ENCODE results near the gene RAD51AP2.
"Not testable (repeated sequence)": the region's sequence is repeated elsewhere in the genome, so short reads cannot be mapped to it uniquely, and the experiment has no call there.

The RAD51AP2 gene

DNA sequence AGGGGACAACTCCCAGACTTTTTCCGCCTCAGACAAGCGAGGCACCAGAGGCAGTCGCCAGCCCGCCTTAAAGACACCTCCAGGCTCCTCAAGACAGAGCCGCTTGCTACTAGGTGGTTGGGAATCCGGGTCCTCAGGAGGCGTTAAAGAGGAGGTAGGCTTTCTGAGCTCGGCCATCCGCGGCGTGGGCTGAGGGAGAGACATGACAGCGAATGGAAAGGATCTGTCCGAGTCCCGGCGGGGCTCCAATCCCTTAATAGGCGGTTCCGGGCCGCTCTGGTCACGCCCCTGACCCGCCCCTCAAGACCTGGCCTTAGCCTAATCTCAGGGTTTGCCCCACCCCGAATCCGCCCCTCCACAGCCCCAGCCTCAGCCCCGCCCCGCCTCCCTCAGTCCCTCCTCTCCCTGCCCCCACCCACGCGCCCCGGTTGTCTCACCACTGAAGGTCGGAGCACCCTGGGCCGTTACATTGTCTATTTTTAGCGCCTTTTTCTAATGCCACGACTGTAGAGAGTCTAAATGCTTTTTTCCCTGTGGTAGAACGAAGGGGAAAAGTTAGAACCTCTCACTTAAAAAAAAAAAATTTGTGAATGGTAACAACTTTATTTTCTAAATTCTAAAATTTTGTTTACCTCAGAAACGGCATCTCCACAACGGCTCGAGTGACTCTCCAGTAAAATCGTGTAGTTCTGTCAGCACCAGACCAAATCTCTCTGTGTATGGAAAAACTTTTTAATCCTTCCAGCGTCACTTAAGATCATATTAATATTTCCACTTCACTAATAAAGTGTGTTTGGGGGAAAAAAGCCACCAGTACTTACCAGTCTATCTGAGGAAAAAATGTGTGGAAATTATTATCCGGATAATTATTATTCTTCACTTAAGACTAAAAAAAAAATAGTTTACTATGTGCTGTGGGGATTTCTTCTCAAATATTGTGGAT lies at the start of gene RAD51AP2:
TSS of gene RAD51AP2 (minus strand) at position 229 of the 943 bp plus-strand sequence. CDS start at position 204, 25 bp downstream.
- Histone ChIP-seq H3K4me1 (ENCODE audit: control insufficient read depth, low read length) (peaks cover 50% of the 10 kb centered on the region), H3K4me2 (ENCODE audit: low read length) (peak within 1 kb of the TSS; percentile 96), H3F3A (ENCODE audit: control insufficient read depth, insufficient read depth) (peaks cover 20% of the 10 kb centered on the region), H3K4me3 (ENCODE audit: low read length) (peak within 1 kb of the TSS; percentile 77), H3K27ac (ENCODE audit: low read depth, low read length) (peak within 1 kb of the TSS; percentile 41), H3K79me2 (ENCODE audit: control insufficient read depth, low read length) (no peaks in the 10 kb centered on the region), H3K9me2 (replicated peaks; ENCODE audit: control insufficient read depth, low read length) (no peaks in the 10 kb centered on the region), H3K9me3 (ENCODE audit: control insufficient read depth, insufficient read depth, low read length) (no peaks in the 10 kb centered on the region), H4K20me1 (ENCODE audit: control insufficient read depth, insufficient read depth, low read depth, low read length) (no peaks in the 10 kb centered on the region), H3K27me3 (ENCODE audit: control insufficient read depth, low read length) (no peaks in the 10 kb centered on the region), H3K36me3 (ENCODE audit: control insufficient read depth, low read length) (no peaks in the 10 kb centered on the region)
- TF ChIP-seq, protein P1, sequence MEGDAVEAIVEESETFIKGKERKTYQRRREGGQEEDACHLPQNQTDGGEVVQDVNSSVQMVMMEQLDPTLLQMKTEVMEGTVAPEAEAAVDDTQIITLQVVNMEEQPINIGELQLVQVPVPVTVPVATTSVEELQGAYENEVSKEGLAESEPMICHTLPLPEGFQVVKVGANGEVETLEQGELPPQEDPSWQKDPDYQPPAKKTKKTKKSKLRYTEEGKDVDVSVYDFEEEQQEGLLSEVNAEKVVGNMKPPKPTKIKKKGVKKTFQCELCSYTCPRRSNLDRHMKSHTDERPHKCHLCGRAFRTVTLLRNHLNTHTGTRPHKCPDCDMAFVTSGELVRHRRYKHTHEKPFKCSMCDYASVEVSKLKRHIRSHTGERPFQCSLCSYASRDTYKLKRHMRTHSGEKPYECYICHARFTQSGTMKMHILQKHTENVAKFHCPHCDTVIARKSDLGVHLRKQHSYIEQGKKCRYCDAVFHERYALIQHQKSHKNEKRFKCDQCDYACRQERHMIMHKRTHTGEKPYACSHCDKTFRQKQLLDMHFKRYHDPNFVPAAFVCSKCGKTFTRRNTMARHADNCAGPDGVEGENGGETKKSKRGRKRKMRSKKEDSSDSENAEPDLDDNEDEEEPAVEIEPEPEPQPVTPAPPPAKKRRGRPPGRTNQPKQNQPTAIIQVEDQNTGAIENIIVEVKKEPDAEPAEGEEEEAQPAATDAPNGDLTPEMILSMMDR (IDR thresholded peaks at IDR 0.05; ENCODE audit: low read depth, low read length, poor library complexity, severe bottlenecking): no peak
- no peak for TF ChIP-seq EZH2phosphoT487 (IDR thresholded peaks at IDR 0.05; ENCODE audit: borderline replicate concordance, low read length)

- not testable (repeated sequence) for H3K27ac ChIP-seq (ENCODE audit: low read depth, low read length); H3K4me2 ChIP-seq (ENCODE audit: low read length); H3K4me1 ChIP-seq (ENCODE audit: control insufficient read depth, low read length); H3K4me3 ChIP-seq (ENCODE audit: low read length); H4K20me1 ChIP-seq (ENCODE audit: control insufficient read depth, insufficient read depth, low read depth, low read length); H3K27me3 ChIP-seq (ENCODE audit: control insufficient read depth, low read length); H3K36me3 ChIP-seq (ENCODE audit: control insufficient read depth, low read length); H3K9me2 ChIP-seq (replicated peaks; ENCODE audit: control insufficient read depth, low read length); H3K9me3 ChIP-seq (ENCODE audit: control insufficient read depth, insufficient read depth, low read length); H3K79me2 ChIP-seq (ENCODE audit: control insufficient read depth, low read length); H3F3A ChIP-seq (ENCODE audit: control insufficient read depth, insufficient read depth)
These were observed 47.5 kb upstream of the RAD51AP2 start for GRCh38 chr2:17565726-17566125.

DNA sequence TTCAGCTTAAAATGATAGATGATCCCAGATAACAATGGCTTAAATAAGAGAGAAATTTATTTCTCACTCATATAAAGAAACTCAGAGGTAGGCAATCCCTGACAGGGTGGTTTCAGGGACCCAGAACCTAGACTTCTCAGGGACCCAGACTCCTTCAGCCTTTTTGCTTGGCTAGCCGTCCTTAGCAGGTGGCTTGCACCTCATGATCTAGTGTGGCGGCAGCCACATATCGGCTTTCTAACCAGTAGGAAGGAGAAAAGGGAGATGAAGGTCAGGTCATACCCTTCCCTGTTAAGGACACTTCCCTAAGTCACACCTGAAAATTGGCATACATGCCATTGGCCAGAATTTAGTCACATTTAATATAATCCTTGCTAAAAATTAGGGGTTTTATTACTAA lies 40.6 kb upstream of the RAD51AP2 start:
- Histone ChIP-seq H3K79me2 (ENCODE audit: control insufficient read depth, low read length) (no peaks in the 10 kb centered on the region), H3K27me3 (ENCODE audit: control insufficient read depth, low read length) (no peaks in the 10 kb centered on the region)
- TF ChIP-seq EZH2phosphoT487 (IDR thresholded peaks at IDR 0.05; ENCODE audit: borderline replicate concordance, low read length): no peak
- TF ChIP-seq, protein P1 (IDR thresholded peaks at IDR 0.05; ENCODE audit: low read depth, low read length, poor library complexity, severe bottlenecking): no peak

GRCh38 chr2:17558053-17558452 lies 39.8 kb upstream of the RAD51AP2 start:
- H4K20me1 ChIP-seq (ENCODE audit: control insufficient read depth, insufficient read depth, low read depth, low read length): no peaks in the 10 kb centered on the region
- no peaks in the 10 kb centered on the region for H3K4me1 ChIP-seq (ENCODE audit: control insufficient read depth, low read length)
- no peak overlapping the region for H3K4me2 ChIP-seq (ENCODE audit: low read length)
- no peak overlapping the region for H3K4me3 ChIP-seq (ENCODE audit: low read length)
- no peaks in the 10 kb centered on the region for H3K36me3 ChIP-seq (ENCODE audit: control insufficient read depth, low read length)
- TF ChIP-seq, protein P1 (IDR thresholded peaks at IDR 0.05; ENCODE audit: low read depth, low read length, poor library complexity, severe bottlenecking): no peak
- no peak for TF ChIP-seq EZH2phosphoT487 (IDR thresholded peaks at IDR 0.05; ENCODE audit: borderline replicate concordance, low read length)
- no peaks in the 10 kb centered on the region for H3K9me2 ChIP-seq (replicated peaks; ENCODE audit: control insufficient read depth, low read length)
- H3K27ac ChIP-seq (ENCODE audit: low read depth, low read length): no peak overlapping the region
- H3K79me2 ChIP-seq (ENCODE audit: control insufficient read depth, low read length): no peaks in the 10 kb centered on the region
- H3K9me3 ChIP-seq (ENCODE audit: control insufficient read depth, insufficient read depth, low read length): no peaks in the 10 kb centered on the region
- no peaks in the 10 kb centered on the region for H3F3A ChIP-seq (ENCODE audit: control insufficient read depth, insufficient read depth)
- H3K27me3 ChIP-seq (ENCODE audit: control insufficient read depth, low read length): no peaks in the 10 kb centered on the region

More for the DNA sequence above, 40.6 kb upstream of the RAD51AP2 start:
- Histone ChIP-seq H3K4me3 (ENCODE audit: low read length) (no peak overlapping the region), H4K20me1 (ENCODE audit: control insufficient read depth, insufficient read depth, low read depth, low read length) (no peaks in the 10 kb centered on the region), H3K36me3 (ENCODE audit: control insufficient read depth, low read length) (no peaks in the 10 kb centered on the region), H3K4me2 (ENCODE audit: low read length) (no peak overlapping the region), H3K27ac (ENCODE audit: low read depth, low read length) (no peak overlapping the region), H3F3A (ENCODE audit: control insufficient read depth, insufficient read depth) (no peaks in the 10 kb centered on the region), H3K9me2 (replicated peaks; ENCODE audit: control insufficient read depth, low read length) (no peaks in the 10 kb centered on the region), H3K9me3 (ENCODE audit: control insufficient read depth, insufficient read depth, low read length) (no peaks in the 10 kb centered on the region), H3K4me1 (ENCODE audit: control insufficient read depth, low read length) (no peaks in the 10 kb centered on the region)

All from DOHH2 (cell line).